Measurements from ENCODE around the gene OLFML2B.

DNA sequence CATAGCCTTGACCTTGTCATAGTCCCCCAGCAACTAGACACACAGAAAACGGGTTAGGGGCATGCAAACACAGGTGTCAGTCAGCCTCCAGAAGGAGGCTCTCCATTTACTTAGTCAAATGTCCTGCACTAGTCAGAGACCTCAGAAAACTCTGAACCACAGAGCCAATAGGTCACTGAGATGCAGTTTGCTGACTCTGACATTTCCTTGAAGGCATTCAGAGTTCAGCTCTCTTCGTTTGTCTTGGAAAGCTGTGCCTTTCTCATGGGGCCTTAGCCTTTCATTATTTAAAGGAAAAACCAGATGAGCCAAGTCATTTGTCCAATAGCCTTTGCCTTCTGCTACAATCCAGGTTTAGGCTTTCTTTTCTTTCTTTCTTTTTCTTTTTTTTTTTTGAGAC lies 3.5 kb downstream of the OLFML2B start:
- TF ChIP-seq EZH2 (IDR thresholded peaks at IDR 0.05) (no peak), POLR2AphosphoS5 (IDR thresholded peaks at IDR 0.05; ENCODE audit: borderline replicate concordance, low read depth, low read length) (no peak)
